T-helper 2 cell (primary cell): ENCODE results near the gene RUVBL2.

Experiments
- DNase-seq, 5 experiments: peaks; one replicate each; pipeline versions ENCODE4 v3.0.0 to v3.0.0-alpha.2; 2012 to 2022

RUVBL2 gene

GRCh38 chr19:48989701-48990291, 3.9 kb upstream of the RUVBL2 start:
- no peak for DNase-seq

DNA sequence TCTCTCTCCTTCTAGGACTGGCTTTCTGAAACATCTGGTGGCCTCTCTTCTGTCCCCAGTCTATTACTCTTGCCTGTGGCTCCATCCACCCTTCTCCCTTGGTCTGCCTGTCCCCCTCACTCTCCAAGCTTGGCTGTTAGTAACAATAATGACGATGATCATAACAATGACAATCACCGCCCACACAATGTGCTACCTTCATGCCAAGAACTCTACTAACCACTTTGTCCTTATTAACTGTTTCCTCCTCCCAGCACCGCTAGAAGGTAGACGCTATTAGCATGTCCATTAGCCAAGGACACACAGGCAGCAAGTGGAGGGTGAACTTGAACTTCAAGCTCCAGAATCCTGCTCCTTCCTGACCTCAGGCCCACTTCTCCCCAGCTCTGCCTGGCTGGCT, 3.3 kb upstream of the RUVBL2 start:
- no peak for DNase-seq

GRCh38 chr19:48991011-48991609, 2.6 kb upstream of the RUVBL2 start:
- no peak for DNase-seq

DNA sequence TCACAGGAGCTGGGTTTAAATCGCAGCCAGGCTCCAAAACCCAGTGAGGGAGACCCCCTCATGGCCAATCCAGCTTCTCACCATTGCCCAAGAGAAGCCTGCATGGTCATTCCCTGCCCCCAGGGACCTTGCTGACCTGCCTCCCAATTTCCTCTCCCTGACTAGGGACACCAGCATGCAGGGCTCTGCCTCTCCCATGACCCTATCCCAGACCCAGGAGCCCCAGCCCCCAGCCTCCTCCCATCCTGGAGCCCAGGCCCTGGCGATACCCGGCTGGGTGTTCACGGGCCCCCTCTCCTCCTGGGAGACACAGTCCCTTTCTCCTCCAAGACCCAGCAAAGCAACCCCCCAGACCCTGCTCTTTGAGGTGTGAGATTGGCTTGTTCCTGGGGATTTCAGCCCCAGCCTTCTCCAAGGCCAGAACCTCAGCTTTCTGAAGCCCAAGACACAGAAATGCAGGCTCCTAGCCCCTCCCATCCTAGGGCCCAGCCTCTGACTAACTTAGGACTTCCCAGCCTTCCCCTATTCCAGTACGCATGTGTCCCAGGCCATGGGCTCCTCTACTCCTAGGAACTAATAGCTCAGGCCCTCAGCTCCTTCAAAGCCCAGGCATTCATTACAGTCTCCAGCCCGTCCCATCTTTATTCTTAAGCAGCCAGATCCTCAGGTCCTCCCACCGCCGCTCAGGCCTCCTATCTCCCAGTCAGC, 1.7 kb upstream of the RUVBL2 start:
- no peak for DNase-seq

DNA sequence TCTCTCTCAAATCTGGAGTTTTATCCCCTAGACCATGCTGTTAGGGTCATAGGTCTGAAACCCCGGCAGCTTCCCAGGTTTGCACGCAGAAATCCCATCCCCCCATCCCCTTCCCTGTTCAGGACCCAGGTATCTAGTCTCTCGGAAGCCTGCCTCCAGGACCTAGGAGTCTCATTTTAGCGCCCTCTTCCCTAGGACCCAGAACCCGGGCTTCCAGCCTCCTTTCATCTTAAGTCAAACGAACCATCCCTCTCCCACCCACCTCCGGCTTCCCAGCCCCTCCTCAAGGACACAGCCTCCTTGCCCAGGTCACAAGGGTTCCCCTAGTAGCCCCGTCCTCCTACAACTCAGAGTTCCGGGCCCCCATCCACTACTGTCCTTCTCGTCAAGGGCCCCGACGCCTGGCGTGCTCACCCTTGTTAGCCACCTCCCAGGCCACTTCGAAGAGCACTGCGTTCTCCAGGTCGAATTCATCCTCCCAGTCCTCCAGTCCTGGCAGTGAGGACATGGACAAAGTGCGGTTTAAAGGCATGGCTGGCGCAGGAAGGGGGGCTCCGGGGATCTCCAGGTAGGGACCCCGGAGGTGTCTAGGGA, 1.0 kb upstream of the RUVBL2 start:
- peak in 1 of 5 experiments; percentile 36 for DNase-seq

- DNase-seq: no peak
Observed at GRCh38 chr19:48994035-48994386, 324 bp downstream of the RUVBL2 start.

DNA sequence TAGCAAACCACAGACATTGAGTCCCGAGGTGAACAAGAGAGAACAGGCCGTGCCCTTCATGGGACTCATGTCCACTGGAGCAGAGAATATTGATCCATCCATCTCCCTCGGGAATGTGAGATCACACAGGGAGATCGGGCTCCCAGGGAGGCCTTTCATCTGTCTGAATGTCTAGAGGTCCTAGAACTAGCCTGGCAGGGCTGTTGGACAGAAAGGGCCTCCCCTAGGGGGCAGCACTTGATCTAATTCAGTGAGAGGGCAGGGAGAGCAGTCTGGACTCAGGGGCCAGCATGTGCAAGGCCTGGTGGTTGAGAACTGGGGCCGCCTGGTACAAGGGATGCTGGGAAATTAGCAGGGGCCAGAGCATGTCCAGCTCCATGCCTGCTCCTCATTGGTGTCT, 4.3 kb downstream of the RUVBL2 start:
- peak in 2 of 5 experiments; percentile 35 to 56 for DNase-seq

DNA sequence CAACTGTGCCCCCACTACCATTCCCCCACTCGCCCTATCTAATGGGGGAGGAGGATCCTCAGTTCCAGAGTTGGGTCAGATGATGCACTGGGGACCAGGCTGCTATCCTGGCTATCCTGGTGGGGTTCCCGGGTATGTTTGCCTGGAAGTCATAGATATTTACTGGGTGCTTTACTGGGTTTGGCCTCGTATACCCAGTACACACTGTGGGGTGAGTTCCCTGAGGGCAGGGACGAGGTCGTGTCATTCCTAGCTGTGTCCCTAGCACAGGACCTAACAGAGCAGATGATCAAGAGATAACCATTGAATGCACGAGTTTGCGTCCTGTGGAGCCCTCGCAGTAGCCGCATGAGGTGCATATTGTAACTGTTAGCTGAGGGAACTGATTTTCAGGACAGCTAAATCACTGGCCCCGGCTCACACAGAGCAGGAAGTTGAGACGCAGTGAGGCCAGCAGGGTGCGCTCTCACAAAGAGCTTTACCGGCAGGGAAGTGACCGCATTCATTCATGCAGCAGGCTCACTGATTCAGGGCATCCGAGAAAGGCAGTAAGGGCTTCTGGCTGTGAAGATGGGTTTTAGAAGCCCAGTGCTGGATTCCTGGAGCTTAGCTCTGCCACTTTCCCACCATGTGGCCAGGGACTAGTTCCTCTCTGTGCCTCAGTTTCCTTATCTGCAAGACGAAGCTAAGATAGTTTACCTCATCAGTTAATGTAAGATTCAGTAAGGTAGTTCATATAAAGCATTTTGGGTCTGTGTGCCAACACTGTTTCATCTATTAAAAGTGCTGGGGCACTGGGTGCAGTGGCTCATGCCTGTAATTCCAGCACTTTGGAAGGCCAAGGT, 6.0 kb downstream of the RUVBL2 start:
- peak; percentile 30 to 82 (median 55) for DNase-seq

- no peak for DNase-seq
Observed at GRCh38 chr19:49004133-49004532, 10.4 kb downstream of the RUVBL2 start.

DNA sequence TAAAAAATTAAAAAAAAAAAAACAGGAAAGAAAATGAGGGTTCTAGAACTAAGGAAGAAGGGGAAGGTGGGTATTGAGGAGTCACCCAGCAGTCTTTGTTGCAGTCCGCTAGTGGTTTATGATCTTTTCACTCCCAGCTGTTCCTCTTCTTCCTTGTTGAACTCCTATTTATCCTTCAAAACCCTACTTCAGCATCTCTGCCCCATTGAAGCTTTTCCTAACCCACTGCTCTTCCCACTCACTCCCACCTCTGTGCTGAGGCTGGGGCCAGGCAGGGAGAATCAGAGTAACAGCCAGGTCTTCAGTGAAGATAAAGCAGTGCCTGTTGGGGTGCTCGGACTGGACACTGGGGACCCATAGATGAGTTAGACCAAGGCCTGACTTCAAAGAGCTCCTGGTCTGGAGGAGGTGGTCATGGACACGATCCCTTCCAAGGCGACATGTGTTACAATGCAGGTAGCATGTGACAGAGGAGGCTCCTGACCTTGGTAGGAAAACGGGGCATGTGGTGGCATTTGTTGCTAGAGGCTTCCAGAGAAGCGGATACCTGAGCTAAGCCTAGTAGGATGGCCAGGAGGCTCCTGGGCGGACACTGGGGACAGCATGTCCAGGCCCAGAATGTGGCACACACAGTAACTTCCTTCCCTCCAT, 11.4 kb downstream of the RUVBL2 start:
- DNase-seq: no peak

GRCh38 chr19:49006905-49007304, 13.2 kb downstream of the RUVBL2 start:
- no peak for DNase-seq

DNA sequence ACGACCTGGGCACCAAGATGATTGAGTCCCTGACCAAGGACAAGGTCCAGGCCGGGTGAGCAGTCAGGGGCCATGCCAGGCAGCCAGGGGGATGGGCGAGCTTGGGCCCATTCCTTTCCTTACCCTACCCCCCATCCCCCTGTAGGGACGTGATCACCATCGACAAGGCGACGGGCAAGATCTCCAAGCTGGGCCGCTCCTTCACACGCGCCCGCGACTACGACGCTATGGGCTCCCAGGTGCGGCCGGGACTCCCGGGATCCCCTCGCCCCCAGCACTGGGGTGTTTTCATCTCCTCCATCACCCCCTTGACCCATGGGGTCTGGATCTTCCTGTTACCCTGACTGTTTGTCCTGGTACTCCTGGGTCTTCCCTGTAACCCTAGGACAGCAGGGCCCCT, 16.1 kb downstream of the RUVBL2 start:
- DNase-seq: no peak

GRCh38 chr19:49010453-49010852, 16.8 kb downstream of the RUVBL2 start:
- DNase-seq: no peak

- DNase-seq: no peak
Observed at GRCh38 chr19:49011194-49011593, 17.5 kb downstream of the RUVBL2 start.

GRCh38 chr19:49014123-49014869, 20.6 kb downstream of the RUVBL2 start:
- DNase-seq: no peak

DNA sequence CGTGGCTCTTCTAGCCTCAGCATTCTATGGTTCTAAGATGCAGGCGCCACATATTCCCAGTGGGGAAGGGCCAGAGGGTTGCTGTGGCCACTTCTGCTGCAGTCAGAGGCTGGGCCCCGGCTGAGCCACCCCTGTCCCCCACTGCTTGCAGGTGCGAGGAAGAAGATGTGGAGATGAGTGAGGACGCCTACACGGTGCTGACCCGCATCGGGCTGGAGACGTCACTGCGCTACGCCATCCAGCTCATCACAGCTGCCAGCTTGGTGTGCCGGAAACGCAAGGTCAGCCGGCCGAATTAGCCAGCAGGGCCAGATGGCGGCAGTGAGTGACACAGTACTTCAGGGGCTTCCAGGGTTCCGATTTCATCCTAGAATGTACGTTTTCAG, 21.2 kb downstream of the RUVBL2 start:
- no peak for DNase-seq

DNA sequence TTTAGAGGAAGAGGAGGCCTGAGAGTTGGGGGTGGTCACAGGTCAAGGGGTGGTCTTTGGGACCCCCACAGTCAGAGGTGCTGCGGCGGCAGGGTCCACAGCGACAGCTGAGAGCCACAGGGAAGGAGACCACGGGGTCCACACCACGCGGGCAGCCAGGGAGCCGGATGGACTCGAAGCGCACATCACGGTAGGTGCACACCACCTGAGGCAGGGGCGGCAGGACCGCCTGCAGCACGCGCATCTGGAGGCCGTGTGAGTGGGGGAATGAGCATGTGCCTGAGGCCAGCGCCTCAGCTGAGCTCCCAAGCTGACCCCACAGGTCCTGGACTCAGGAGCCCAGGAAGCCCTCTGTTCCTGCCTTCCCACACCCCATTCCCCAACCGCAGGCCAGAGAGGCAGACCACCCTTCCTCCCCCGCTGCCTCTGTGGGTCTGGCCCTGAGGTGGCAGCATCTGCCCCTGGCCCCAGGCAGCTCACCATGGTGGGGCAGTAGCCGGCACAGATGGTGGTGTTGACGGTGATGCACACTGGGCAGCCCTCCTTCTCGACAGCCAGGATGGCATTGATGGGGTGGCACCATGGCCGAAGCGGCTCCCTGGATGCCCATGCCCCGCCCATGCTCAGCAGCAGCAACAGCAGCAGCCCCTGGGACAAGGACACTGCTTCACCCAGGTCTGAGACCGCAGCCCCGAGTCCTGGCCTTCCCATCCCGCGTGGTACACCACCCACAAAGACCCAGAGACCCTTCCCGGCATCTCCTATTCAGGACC, 22.6 kb downstream of the RUVBL2 start:
- no peak for DNase-seq

DNA sequence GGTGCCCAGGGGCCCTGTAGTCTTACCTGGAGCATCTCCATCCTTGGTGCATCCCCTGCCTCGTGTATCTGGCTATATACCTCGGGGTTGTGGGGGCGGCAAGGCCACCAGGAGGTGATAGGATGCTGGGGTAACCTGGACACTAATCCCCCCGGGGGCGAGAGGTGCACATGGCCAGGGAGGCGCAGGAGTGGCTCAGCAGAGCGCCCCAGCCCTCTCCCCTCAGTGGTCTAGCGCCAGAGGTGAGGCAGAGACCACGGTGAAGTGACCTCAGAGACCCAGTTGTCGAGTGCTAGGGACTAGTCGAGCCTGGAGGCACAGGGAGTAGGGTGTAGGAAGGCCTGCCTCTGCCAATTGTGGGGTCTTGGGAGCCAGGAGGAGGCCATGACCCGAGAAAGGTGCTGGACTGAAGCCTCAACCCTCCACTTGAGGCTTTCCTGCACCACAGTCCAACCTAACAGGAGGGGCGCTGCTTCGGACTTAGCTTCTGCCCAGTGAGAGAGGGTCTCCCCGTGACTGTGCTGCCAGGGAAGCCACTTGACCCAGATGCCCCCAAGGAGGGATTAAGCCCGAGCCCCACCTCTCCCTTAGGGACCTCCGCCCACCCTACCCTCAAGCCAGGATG, 23.5 kb downstream of the RUVBL2 start, which contains the start of gene LHB:
Gene LHB (minus strand): TSS at position 51 of the 625 bp plus-strand sequence. CDS start 10 bp downstream, at position 41.
- DNase-seq: no peak

- DNase-seq: peak; percentile 48 to 73 (median 59)
Observed at GRCh38 chr19:49017666-49018351, 24.1 kb downstream of the RUVBL2 start.
